Measurements from ENCODE around the gene CA10. TPM values are rescaled to one million over a fixed set of nuclear protein-coding genes. Genes with fewer than 3 reads are reported as not detected.

Gene CA10
- total RNA-seq, 1 donor from 2014 or later = 2.0 TPM

DNA sequence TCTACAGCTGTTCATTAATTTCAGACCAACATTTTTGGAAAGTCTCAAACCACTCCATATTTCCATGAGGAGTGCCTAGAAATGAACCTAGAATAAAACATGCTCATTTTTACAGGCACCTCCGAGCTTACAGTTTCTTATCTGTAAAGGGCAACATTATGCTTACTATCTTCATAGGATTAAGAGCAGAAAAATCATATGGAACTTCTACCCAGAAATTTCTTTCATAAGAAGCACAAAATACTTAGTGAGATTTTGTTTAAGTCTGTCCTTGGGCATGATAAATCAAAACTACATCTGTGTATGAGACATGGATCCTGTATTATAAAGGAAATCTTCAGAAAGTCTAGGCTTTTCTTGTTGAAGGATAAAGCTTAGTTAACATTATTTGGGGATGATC is 187.4 kb downstream of the CA10 start:
- no peak overlapping the region for H3K27ac ChIP-seq
- H3K36me3 ChIP-seq = no peaks in the 10 kb centered on the region
- intact Hi-C loops (cut with DNase I) = no loop called here
- no peak for TF ChIP-seq POLR2AphosphoS5 (IDR thresholded peaks at IDR 0.05; ENCODE audit: insufficient read depth in 1 of 2, low read depth in 1 of 2)
- TF ChIP-seq, protein P1, sequence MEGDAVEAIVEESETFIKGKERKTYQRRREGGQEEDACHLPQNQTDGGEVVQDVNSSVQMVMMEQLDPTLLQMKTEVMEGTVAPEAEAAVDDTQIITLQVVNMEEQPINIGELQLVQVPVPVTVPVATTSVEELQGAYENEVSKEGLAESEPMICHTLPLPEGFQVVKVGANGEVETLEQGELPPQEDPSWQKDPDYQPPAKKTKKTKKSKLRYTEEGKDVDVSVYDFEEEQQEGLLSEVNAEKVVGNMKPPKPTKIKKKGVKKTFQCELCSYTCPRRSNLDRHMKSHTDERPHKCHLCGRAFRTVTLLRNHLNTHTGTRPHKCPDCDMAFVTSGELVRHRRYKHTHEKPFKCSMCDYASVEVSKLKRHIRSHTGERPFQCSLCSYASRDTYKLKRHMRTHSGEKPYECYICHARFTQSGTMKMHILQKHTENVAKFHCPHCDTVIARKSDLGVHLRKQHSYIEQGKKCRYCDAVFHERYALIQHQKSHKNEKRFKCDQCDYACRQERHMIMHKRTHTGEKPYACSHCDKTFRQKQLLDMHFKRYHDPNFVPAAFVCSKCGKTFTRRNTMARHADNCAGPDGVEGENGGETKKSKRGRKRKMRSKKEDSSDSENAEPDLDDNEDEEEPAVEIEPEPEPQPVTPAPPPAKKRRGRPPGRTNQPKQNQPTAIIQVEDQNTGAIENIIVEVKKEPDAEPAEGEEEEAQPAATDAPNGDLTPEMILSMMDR (IDR thresholded peaks at IDR 0.05) = no peak
- no peak for TF ChIP-seq POLR2A (IDR thresholded peaks at IDR 0.05)
- H3K4me3 ChIP-seq = no peak overlapping the region
- no peaks in the 10 kb centered on the region for H3K9me3 ChIP-seq
- no peak for DNase-seq (ENCODE audit: extremely low spot score in 2 of 2)
- H3K4me1 ChIP-seq = no peaks in the 10 kb centered on the region
- H3K27me3 ChIP-seq = no peaks in the 10 kb centered on the region

DNA sequence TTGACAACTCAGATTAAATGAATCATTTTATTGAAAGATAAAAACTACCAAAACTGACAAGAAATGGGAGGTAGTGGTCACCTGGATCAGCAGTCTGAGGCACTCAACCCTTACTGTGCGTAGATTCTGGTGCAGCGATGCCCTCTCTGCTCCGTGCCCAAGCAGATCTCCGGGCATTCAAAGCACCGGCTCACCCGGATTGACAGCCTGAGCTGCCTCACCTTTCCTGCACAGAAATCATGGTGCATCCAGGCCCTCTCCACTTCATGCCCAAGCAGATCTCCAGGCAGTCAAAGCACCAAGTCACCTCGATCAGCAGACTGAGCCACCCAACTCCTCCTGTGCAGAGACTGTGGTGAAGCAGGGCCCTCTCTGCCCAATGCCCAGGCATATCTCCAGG is 196.8 kb downstream of the CA10 start:
- Histone ChIP-seq H3K27ac (no peak overlapping the region), H3K9me3 (peaks cover 7% of the 10 kb centered on the region), H3K4me1 (no peaks in the 10 kb centered on the region), H3K27me3 (no peaks in the 10 kb centered on the region), H3K4me3 (no peak overlapping the region), H3K36me3 (no peaks in the 10 kb centered on the region)
- DNase-seq (ENCODE audit: extremely low spot score in 2 of 2) = no peak
- intact Hi-C loops (cut with DNase I) = no loop called here
- TF ChIP-seq POLR2A (IDR thresholded peaks at IDR 0.05) = no peak
- TF ChIP-seq, protein P1 (IDR thresholded peaks at IDR 0.05) = no peak
- no peak for TF ChIP-seq POLR2AphosphoS5 (IDR thresholded peaks at IDR 0.05; ENCODE audit: insufficient read depth in 1 of 2, low read depth in 1 of 2)

DNA sequence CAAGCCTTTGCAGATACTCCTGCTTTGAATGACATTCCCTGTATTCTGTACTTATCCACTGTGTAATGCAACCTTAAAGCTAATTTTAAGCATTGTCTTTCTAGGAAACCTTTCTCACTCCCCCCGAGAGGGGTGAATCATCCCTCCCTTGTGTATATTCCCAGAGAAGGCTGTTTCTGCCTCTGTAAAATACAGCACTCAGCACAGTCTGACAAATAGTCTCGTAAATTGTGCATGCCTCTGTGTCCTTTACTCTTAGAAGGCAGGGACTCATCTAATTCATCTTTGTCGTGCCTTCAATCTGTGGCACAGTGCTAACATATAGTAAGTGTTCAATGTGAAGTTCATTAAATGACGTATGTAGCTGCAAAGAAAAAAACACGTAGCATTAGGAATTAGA is 200.7 kb downstream of the CA10 start:
- no peaks in the 10 kb centered on the region for H3K36me3 ChIP-seq
- H3K27me3 ChIP-seq = no peaks in the 10 kb centered on the region
- no peak for DNase-seq (ENCODE audit: extremely low spot score in 2 of 2)
- H3K4me3 ChIP-seq = no peak overlapping the region
- intact Hi-C loops (cut with DNase I) = no loop called here
- peaks cover 7% of the 10 kb centered on the region for H3K9me3 ChIP-seq
- H3K27ac ChIP-seq = no peak overlapping the region
- no peaks in the 10 kb centered on the region for H3K4me1 ChIP-seq
- TF ChIP-seq, protein P1 (IDR thresholded peaks at IDR 0.05) = no peak
- TF ChIP-seq POLR2A (IDR thresholded peaks at IDR 0.05) = no peak
- TF ChIP-seq POLR2AphosphoS5 (IDR thresholded peaks at IDR 0.05; ENCODE audit: insufficient read depth in 1 of 2, low read depth in 1 of 2) = no peak

DNA sequence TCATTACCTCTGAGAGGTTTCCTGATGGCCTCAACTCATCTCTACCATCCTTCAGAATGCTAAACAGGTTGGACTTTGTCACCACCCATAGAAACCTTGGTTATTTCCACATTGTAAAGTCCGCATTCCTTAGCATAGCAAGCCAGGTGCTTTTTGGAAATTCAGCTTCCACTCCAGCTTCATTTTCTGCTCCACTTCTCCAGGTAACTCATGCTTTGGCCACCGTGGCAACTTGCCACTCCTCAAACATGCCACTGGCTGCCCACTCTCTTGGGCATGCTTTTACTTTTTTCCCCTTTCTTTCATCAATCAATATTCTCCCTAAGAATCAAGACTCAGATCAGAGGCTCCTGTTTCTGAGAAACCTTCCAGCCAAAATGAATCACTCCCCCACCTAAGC is 203.3 kb downstream of the CA10 start:
- TF ChIP-seq, protein P1 (IDR thresholded peaks at IDR 0.05) = no peak
- TF ChIP-seq POLR2A (IDR thresholded peaks at IDR 0.05) (no peak), POLR2AphosphoS5 (IDR thresholded peaks at IDR 0.05; ENCODE audit: insufficient read depth in 1 of 2, low read depth in 1 of 2) (no peak)
- no peak overlapping the region for H3K4me3 ChIP-seq
- DNase-seq (ENCODE audit: extremely low spot score in 2 of 2) = no peak
- H3K4me1 ChIP-seq = no peaks in the 10 kb centered on the region
- intact Hi-C loops (cut with DNase I) = no loop called here
- no peaks in the 10 kb centered on the region for H3K36me3 ChIP-seq
- no peaks in the 10 kb centered on the region for H3K27me3 ChIP-seq
- no peaks in the 10 kb centered on the region for H3K9me3 ChIP-seq
- H3K27ac ChIP-seq = no peak overlapping the region

DNA sequence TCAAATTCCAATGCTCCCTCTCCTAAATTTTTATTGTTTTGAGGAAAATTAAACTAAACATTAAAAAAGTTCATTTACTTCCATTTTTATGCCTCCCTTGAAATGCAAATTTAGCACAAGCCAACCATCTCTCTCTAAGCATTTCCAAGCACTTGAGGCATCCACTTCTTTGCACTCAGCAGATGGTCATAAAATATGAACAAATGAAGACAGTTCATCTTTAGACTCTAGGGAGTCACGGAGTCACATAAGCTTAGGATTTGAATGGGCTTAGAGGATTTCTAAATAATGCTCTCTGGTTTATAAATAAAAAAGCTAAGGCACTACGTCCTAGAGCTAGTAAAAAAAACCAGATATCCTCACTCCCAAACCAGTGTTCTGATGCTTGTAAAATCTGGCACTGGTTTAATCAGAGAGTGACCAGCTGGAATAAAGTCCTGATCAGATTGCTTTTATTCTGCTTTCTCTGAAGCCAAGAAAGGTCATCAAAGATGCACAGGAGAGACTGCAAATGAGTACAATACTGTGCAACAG is 204.2 kb downstream of the CA10 start:
- intact Hi-C loops (cut with DNase I) = no loop called here
- TF ChIP-seq POLR2AphosphoS5 (IDR thresholded peaks at IDR 0.05; ENCODE audit: insufficient read depth in 1 of 2, low read depth in 1 of 2) (no peak), POLR2A (IDR thresholded peaks at IDR 0.05) (no peak)
- TF ChIP-seq, protein P1 (IDR thresholded peaks at IDR 0.05) = no peak
- Histone ChIP-seq H3K9me3 (no peaks in the 10 kb centered on the region), H3K36me3 (no peaks in the 10 kb centered on the region), H3K27me3 (no peaks in the 10 kb centered on the region), H3K4me1 (no peaks in the 10 kb centered on the region), H3K27ac (no peak overlapping the region), H3K4me3 (no peak overlapping the region)
- no peak for DNase-seq (ENCODE audit: extremely low spot score in 2 of 2)

All from vagina (tissue), 2 donors.